ENCODE measurements around the gene POLH.
A peak's percentile ranks its signal among the peaks of the same experiment; 100 is the strongest.
"Not testable (repeated sequence)": the region's sequence is repeated elsewhere in the genome, so short reads cannot be mapped to it uniquely, and the experiment has no call there.

The POLH gene

GRCh38 chr6:43570876-43571441 lies 5.0 kb upstream of the POLH start:
- Histone ChIP-seq H3K4me1 (ENCODE audit: control insufficient read depth, insufficient read depth, low read length) (peaks cover 3% of the 10 kb centered on the region), H3K27ac (ENCODE audit: insufficient read depth, low read depth, low read length, poor library complexity, severe bottlenecking) (no peak overlapping the region), H3K36me3 (ENCODE audit: control insufficient read depth, insufficient read depth, low read length) (peaks cover 35% of the 10 kb centered on the region), H3K4me3 (ENCODE audit: insufficient read depth, low read depth, low read length) (no peak overlapping the region), H3K27me3 (ENCODE audit: control insufficient read depth, insufficient read depth, low read length, poor library complexity, severe bottlenecking) (no peaks in the 10 kb centered on the region), H3K9me3 (ENCODE audit: control insufficient read depth, low read length) (no peaks in the 10 kb centered on the region)
- WGBS, 2 experiments, result 95 to 97% methylated on average over 4 to 5 of the region's 5 CpGs

- no peaks in the 10 kb centered on the region for H3K9me3 ChIP-seq (ENCODE audit: control insufficient read depth, low read length)
- peaks cover 3% of the 10 kb centered on the region for H3K4me1 ChIP-seq (ENCODE audit: control insufficient read depth, insufficient read depth, low read length)
- no peak overlapping the region for H3K4me3 ChIP-seq (ENCODE audit: insufficient read depth, low read depth, low read length)
- 94% methylated on average over 4 of the region's 4 CpGs for WGBS, 2 experiments
- no peak overlapping the region for H3K27ac ChIP-seq (ENCODE audit: insufficient read depth, low read depth, low read length, poor library complexity, severe bottlenecking)
- H3K27me3 ChIP-seq (ENCODE audit: control insufficient read depth, insufficient read depth, low read length, poor library complexity, severe bottlenecking), result no peaks in the 10 kb centered on the region
- peaks cover 32% of the 10 kb centered on the region for H3K36me3 ChIP-seq (ENCODE audit: control insufficient read depth, insufficient read depth, low read length)
These were observed 4.0 kb upstream of the POLH start for GRCh38 chr6:43572015-43572414.

- H3K4me3 ChIP-seq (ENCODE audit: insufficient read depth, low read depth, low read length), result peak overlapping the region; percentile 83
- peaks cover 6% of the 10 kb centered on the region for H3K4me1 ChIP-seq (ENCODE audit: control insufficient read depth, insufficient read depth, low read length)
- peak overlapping the region; percentile 53 for H3K27ac ChIP-seq (ENCODE audit: insufficient read depth, low read depth, low read length, poor library complexity, severe bottlenecking)
- 1% methylated on average over 37 to 38 of the region's 38 CpGs for WGBS, 2 experiments
- no peaks in the 10 kb centered on the region for H3K27me3 ChIP-seq (ENCODE audit: control insufficient read depth, insufficient read depth, low read length, poor library complexity, severe bottlenecking)
- H3K9me3 ChIP-seq (ENCODE audit: control insufficient read depth, low read length), result no peaks in the 10 kb centered on the region
- H3K36me3 ChIP-seq (ENCODE audit: control insufficient read depth, insufficient read depth, low read length), result peaks cover 13% of the 10 kb centered on the region
These were observed 747 bp upstream of the POLH start for GRCh38 chr6:43575105-43575771.

GRCh38 chr6:43578748-43579147 lies 2.8 kb downstream of the POLH start:
- Histone ChIP-seq H3K4me3 (ENCODE audit: insufficient read depth, low read depth, low read length) (no peak overlapping the region), H3K4me1 (ENCODE audit: control insufficient read depth, insufficient read depth, low read length) (peaks cover 6% of the 10 kb centered on the region), H3K27ac (ENCODE audit: insufficient read depth, low read depth, low read length, poor library complexity, severe bottlenecking) (no peak overlapping the region), H3K36me3 (ENCODE audit: control insufficient read depth, insufficient read depth, low read length) (peaks cover 15% of the 10 kb centered on the region), H3K27me3 (ENCODE audit: control insufficient read depth, insufficient read depth, low read length, poor library complexity, severe bottlenecking) (no peaks in the 10 kb centered on the region), H3K9me3 (ENCODE audit: control insufficient read depth, low read length) (no peaks in the 10 kb centered on the region)
- WGBS, 2 experiments, result 95 to 96% methylated on average over 3 of the region's 3 CpGs

GRCh38 chr6:43579171-43579570 lies 3.2 kb downstream of the POLH start:
- Histone ChIP-seq H3K36me3 (ENCODE audit: control insufficient read depth, insufficient read depth, low read length) (peaks cover 18% of the 10 kb centered on the region), H3K27ac (ENCODE audit: insufficient read depth, low read depth, low read length, poor library complexity, severe bottlenecking) (no peak overlapping the region), H3K4me3 (ENCODE audit: insufficient read depth, low read depth, low read length) (no peak overlapping the region), H3K27me3 (ENCODE audit: control insufficient read depth, insufficient read depth, low read length, poor library complexity, severe bottlenecking) (no peaks in the 10 kb centered on the region), H3K4me1 (ENCODE audit: control insufficient read depth, insufficient read depth, low read length) (peaks cover 6% of the 10 kb centered on the region), H3K9me3 (ENCODE audit: control insufficient read depth, low read length) (no peaks in the 10 kb centered on the region)
- 97 to 100% methylated on average over 2 of the region's 2 CpGs for WGBS, 2 experiments

GRCh38 chr6:43582911-43583310 lies 6.9 kb downstream of the POLH start:
- H3K27me3 ChIP-seq (ENCODE audit: control insufficient read depth, insufficient read depth, low read length, poor library complexity, severe bottlenecking), result no peaks in the 10 kb centered on the region
- WGBS, 2 experiments, result 94 to 97% methylated on average over 5 of the region's 5 CpGs
- H3K36me3 ChIP-seq (ENCODE audit: control insufficient read depth, insufficient read depth, low read length), result peaks cover 31% of the 10 kb centered on the region
- H3K9me3 ChIP-seq (ENCODE audit: control insufficient read depth, low read length), result no peaks in the 10 kb centered on the region
- H3K4me3 ChIP-seq (ENCODE audit: insufficient read depth, low read depth, low read length), result no peak overlapping the region
- H3K27ac ChIP-seq (ENCODE audit: insufficient read depth, low read depth, low read length, poor library complexity, severe bottlenecking), result no peak overlapping the region
- H3K4me1 ChIP-seq (ENCODE audit: control insufficient read depth, insufficient read depth, low read length), result no peaks in the 10 kb centered on the region

- Histone ChIP-seq H3K4me3 (ENCODE audit: insufficient read depth, low read depth, low read length) (no peak overlapping the region), H3K4me1 (ENCODE audit: control insufficient read depth, insufficient read depth, low read length) (no peaks in the 10 kb centered on the region), H3K27ac (ENCODE audit: insufficient read depth, low read depth, low read length, poor library complexity, severe bottlenecking) (no peak overlapping the region), H3K27me3 (ENCODE audit: control insufficient read depth, insufficient read depth, low read length, poor library complexity, severe bottlenecking) (no peaks in the 10 kb centered on the region), H3K9me3 (ENCODE audit: control insufficient read depth, low read length) (no peaks in the 10 kb centered on the region), H3K36me3 (ENCODE audit: control insufficient read depth, insufficient read depth, low read length) (peaks cover 35% of the 10 kb centered on the region)
- WGBS, 2 experiments, result 91 to 95% methylated on average over 6 of the region's 7 CpGs
These were observed 9.0 kb downstream of the POLH start for GRCh38 chr6:43584892-43585570.

GRCh38 chr6:43588194-43588593 lies 12.2 kb downstream of the POLH start:
- H3K4me3 ChIP-seq (ENCODE audit: insufficient read depth, low read depth, low read length), result no peak overlapping the region
- H3K36me3 ChIP-seq (ENCODE audit: control insufficient read depth, insufficient read depth, low read length), result peaks cover 25% of the 10 kb centered on the region

GRCh38 chr6:43589564-43589963 lies 13.6 kb downstream of the POLH start:
- not testable (repeated sequence) for H3K27ac ChIP-seq (ENCODE audit: insufficient read depth, low read depth, low read length, poor library complexity, severe bottlenecking); H3K9me3 ChIP-seq (ENCODE audit: control insufficient read depth, low read length); H3K4me1 ChIP-seq (ENCODE audit: control insufficient read depth, insufficient read depth, low read length); H3K4me3 ChIP-seq (ENCODE audit: insufficient read depth, low read depth, low read length); H3K27me3 ChIP-seq (ENCODE audit: control insufficient read depth, insufficient read depth, low read length, poor library complexity, severe bottlenecking)
- 94 to 100% methylated on average over 1 of the region's 1 CpG for WGBS, 2 experiments
- peaks cover 17% of the 10 kb centered on the region for H3K36me3 ChIP-seq (ENCODE audit: control insufficient read depth, insufficient read depth, low read length)

More at GRCh38 chr6:43588194-43588593, 12.2 kb downstream of the POLH start:
- Histone ChIP-seq H3K27me3 (ENCODE audit: control insufficient read depth, insufficient read depth, low read length, poor library complexity, severe bottlenecking) (no peaks in the 10 kb centered on the region), H3K9me3 (ENCODE audit: control insufficient read depth, low read length) (no peaks in the 10 kb centered on the region), H3K4me1 (ENCODE audit: control insufficient read depth, insufficient read depth, low read length) (no peaks in the 10 kb centered on the region), H3K27ac (ENCODE audit: insufficient read depth, low read depth, low read length, poor library complexity, severe bottlenecking) (no peak overlapping the region)
- WGBS, 2 experiments, result 95 to 98% methylated on average over 5 of the region's 5 CpGs

GRCh38 chr6:43593938-43594337 lies 18.0 kb downstream of the POLH start:
- Histone ChIP-seq H3K4me3 (ENCODE audit: insufficient read depth, low read depth, low read length) (no peak overlapping the region), H3K9me3 (ENCODE audit: control insufficient read depth, low read length) (no peaks in the 10 kb centered on the region), H3K36me3 (ENCODE audit: control insufficient read depth, insufficient read depth, low read length) (no peaks in the 10 kb centered on the region), H3K27ac (ENCODE audit: insufficient read depth, low read depth, low read length, poor library complexity, severe bottlenecking) (no peak overlapping the region), H3K27me3 (ENCODE audit: control insufficient read depth, insufficient read depth, low read length, poor library complexity, severe bottlenecking) (no peaks in the 10 kb centered on the region), H3K4me1 (ENCODE audit: control insufficient read depth, insufficient read depth, low read length) (no peaks in the 10 kb centered on the region)
- WGBS, 2 experiments, result 73% methylated on average over 1 of the region's 1 CpG; no CpG with 5 or more reads in 1 of the 2 experiments

Measured in ectodermal cell (in vitro differentiated cells).